Thoracic aorta (tissue), 2 donors: ENCODE results near the gene NPPA. TPM values are rescaled to one million over a fixed set of nuclear protein-coding genes. Genes with fewer than 3 reads are reported as not detected.

Source experiments
- ATAC-seq: fragments of 150-250 bp; one replicate; pipeline ENCODE4 v1.8.0; 2017; ENCODE audit warnings: low read depth; ENCODE audit not compliant: insufficient number of reproducible peaks, low FRiP score
- DNase-seq: peaks from one replicate; pipeline ENCODE4 v3.0.0-alpha.2; 2020; ENCODE audit warnings: low spot score
- H3K27ac ChIP-seq, 2 donors: fragments of 200-600 bp; sonication (generic); 1 replicate in 1 of 2; 2 replicates in 1 of 2; pipeline ENCODE4 v1.5.1; 2016; ENCODE audit warnings: mild to moderate bottlenecking in 2 of 2, moderate library complexity in 2 of 2
- H3K27me3 ChIP-seq: fragments of 200-600 bp; sonication (generic); replicated peaks from 2 replicates; pipeline ENCODE4 v1.6.0; 2016; ENCODE audit warnings: mild to moderate bottlenecking; ENCODE audit not compliant: insufficient read depth
- H3K36me3 ChIP-seq: fragments of 200-600 bp; sonication (generic); one replicate; pipeline ENCODE4 v1.5.1; 2016
- H3K4me1 ChIP-seq, 2 donors: fragments of 200-600 bp; sonication (generic); 1 replicate in 1 of 2; 2 replicates in 1 of 2; pipeline versions ENCODE4 v1.5.1 to v1.6.0; 2016; ENCODE audit warnings: low read depth in 2 of 2, mild to moderate bottlenecking in 1 of 2; ENCODE audit not compliant: control insufficient read depth in 1 of 2
- H3K4me3 ChIP-seq: fragments of 200-600 bp; sonication (generic); 2 replicates; pipeline ENCODE4 v1.5.1; 2016; ENCODE audit warnings: mild to moderate bottlenecking
- H3K9me3 ChIP-seq: fragments of 200-600 bp; sonication (generic); 2 replicates; pipeline ENCODE4 v1.5.1; 2016
- total RNA-seq, 2 donors: library from RNA; depleted of rRNA; stranded (reverse); fragments of >200 nt; gene quantifications; one replicate each; pipeline versions ENCODE4 v1.1.0 to v1.2.3, GENCODE V29; 2016
- TF ChIP-seq, protein P1 (sequence below): fragments of 200-600 bp; sonication (generic); IDR thresholded peaks from one replicate; pipeline ENCODE4 v1.5.1; 2019; ENCODE audit warnings: antibody characterized with exemption

Gene NPPA
- total RNA-seq, 2 donors from 2014 or later, result not detected

DNA sequence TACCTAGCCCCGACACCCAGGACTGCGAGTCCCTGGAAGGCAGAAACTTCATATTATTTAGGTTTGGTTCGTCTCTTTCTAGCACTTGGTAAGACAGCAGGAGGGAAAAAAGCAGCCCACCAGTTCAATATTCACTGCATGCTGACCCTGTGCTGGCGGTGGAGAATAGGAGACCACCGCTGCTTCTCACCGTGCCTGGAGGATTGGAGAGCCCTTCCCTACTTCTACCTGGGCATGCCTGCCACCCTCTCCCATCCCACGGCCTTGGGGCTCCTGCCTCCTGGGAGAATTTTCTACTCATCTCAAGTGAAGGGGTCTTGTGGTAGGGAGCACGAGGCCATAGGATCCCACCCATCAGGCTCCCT is 47.2 kb downstream of the NPPA start:
- TF ChIP-seq, protein P1, sequence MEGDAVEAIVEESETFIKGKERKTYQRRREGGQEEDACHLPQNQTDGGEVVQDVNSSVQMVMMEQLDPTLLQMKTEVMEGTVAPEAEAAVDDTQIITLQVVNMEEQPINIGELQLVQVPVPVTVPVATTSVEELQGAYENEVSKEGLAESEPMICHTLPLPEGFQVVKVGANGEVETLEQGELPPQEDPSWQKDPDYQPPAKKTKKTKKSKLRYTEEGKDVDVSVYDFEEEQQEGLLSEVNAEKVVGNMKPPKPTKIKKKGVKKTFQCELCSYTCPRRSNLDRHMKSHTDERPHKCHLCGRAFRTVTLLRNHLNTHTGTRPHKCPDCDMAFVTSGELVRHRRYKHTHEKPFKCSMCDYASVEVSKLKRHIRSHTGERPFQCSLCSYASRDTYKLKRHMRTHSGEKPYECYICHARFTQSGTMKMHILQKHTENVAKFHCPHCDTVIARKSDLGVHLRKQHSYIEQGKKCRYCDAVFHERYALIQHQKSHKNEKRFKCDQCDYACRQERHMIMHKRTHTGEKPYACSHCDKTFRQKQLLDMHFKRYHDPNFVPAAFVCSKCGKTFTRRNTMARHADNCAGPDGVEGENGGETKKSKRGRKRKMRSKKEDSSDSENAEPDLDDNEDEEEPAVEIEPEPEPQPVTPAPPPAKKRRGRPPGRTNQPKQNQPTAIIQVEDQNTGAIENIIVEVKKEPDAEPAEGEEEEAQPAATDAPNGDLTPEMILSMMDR, result no peak
- ATAC-seq (no peak), DNase-seq (no peak)
- Histone ChIP-seq H3K36me3 (peaks cover 23% of the 10 kb centered on the region), H3K27me3 (no peaks in the 10 kb centered on the region), H3K4me3 (no peak overlapping the region), H3K9me3 (no peaks in the 10 kb centered on the region), H3K27ac (peak overlapping the region in 1 of 2 donors; percentile 24), H3K4me1 (peaks cover 35 to 76% of the 10 kb centered on the region in 2 donors)

DNA sequence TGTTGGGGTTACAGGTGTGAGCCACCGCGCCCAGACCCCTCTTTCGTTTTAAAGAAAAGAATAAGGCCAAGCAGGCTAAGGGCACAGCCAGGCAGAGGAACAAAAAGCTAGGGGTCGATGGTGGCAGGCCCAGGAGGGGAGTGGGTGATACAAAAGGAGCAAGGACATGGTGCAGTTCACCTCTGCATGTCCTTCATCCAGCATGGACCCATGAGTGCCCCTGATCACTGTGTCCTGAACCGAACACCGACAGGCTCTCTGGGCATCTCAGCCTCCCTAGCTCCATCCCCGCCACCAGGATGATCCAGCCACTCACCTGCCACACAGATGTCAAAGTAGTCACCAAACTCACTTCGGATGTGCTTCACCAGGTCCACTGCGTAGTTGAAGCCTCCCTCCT is 47.7 kb downstream of the NPPA start:
- DNase-seq (no peak), ATAC-seq (no peak)
- Histone ChIP-seq H3K4me3 (no peak overlapping the region), H3K4me1 (peaks cover 34 to 74% of the 10 kb centered on the region in 2 donors), H3K36me3 (peaks cover 28% of the 10 kb centered on the region), H3K9me3 (no peaks in the 10 kb centered on the region), H3K27me3 (no peaks in the 10 kb centered on the region), H3K27ac (peak overlapping the region in 1 of 2 donors; percentile 24)
- TF ChIP-seq, protein P1, result no peak

DNA sequence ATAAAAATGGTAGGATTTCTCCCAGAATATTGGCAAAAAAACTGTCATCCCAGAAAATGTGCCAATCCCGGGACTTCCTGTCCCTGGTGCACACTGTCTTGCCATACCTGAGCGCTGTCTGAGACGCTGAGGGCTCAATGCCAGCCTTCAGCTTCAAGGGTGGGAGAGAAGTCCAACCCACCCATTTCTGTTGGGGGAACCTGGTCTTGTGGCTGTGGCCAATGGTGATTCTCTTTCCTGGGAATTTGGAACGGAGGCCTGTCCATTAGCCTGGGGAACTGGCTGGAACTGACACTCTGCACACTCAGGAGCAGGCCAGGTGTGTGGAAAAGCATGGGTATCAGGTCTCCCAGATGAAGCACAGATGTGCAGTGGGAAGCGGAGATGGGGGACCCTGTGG is 48.5 kb downstream of the NPPA start:
- H3K36me3 ChIP-seq, result peaks cover 36% of the 10 kb centered on the region
- no peak overlapping the region for H3K4me3 ChIP-seq
- H3K9me3 ChIP-seq, result no peaks in the 10 kb centered on the region
- DNase-seq (no peak), ATAC-seq (no peak)
- H3K27me3 ChIP-seq, result no peaks in the 10 kb centered on the region
- TF ChIP-seq, protein P1, result no peak
- H3K4me1 ChIP-seq, result peaks cover 26 to 66% of the 10 kb centered on the region in 2 donors
- H3K27ac ChIP-seq, result peak overlapping the region; percentile 53 to 92

DNA sequence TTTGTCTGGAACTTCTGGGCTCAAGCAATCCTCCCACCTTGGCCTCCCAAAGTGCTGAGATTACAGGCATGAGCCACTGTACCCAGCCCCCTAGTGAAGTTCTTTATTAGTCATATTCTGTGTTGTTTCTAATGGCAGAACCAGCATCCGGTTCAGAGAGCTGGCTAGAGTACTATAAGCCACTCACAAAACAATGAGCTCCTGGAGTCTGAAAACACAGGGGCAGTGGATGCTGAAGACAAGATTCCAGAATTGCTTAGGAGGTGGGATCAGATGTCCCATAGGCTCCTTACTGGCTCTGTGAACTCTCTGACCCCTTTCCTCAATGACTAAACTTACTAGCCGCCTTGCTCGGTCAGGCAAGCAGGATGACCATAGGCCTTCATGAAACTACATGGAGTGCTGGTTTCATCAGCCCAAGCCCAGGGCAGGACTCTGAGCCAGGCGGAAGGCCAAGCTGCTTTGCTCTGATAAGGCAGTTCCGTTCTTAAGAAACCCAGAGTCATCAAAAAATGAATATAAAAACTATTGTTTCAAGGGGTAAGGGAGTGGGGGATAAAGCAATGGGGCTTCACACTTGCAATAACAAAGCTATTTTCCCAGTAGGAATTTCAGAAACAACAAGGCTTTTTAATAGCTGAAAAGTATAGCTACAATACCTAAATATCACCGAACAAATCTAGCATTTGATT is 49.9 kb downstream of the NPPA start:
- H3K36me3 ChIP-seq, result peaks cover 43% of the 10 kb centered on the region
- H3K27ac ChIP-seq, result peak overlapping the region; percentile 92 to 93
- DNase-seq (peak; percentile 73), ATAC-seq (peak; percentile 81)
- peaks cover 21 to 54% of the 10 kb centered on the region in 2 donors for H3K4me1 ChIP-seq
- no peak overlapping the region for H3K4me3 ChIP-seq
- H3K27me3 ChIP-seq, result no peaks in the 10 kb centered on the region
- TF ChIP-seq, protein P1, result no peak
- H3K9me3 ChIP-seq, result no peaks in the 10 kb centered on the region

DNA sequence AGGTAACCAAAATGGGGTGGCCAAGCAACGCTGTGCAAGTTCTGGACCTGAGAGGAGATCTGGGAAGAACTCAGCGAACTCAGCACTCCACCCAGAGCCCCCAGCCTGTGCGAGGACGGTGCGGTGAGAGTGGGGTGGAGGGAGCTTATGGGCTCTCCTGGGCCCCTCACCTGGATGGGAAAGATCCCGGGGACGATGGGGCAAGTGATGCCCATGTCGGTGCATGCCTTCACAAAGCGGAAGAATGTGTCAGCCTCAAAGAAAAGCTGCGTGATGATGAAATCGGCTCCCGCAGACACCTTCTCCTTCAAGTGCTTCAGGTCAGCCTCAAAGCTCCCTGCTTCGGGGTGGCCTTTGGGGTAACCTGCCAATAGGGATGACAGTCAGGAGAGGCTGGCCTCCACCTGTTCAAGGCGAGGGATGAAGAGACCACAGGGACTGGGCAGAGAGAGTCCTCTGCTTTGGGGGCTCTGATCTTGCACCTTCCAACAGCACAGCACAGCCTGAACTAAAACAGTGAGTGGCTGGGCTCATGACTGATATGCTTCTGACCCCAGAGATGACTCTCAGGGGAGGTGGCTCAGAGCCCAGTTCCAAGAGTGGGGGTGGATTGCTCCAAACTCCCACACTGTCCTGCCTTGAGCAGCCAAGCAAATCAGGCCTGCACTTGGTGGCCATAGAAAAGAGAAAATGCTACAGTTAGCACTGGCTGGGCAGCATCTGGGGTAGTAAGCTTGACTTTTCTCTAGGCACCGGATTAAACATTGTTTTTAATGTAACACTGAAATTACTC is 51.4 kb downstream of the NPPA start:
- peaks cover 23 to 48% of the 10 kb centered on the region in 2 donors for H3K4me1 ChIP-seq
- H3K36me3 ChIP-seq, result peaks cover 43% of the 10 kb centered on the region
- DNase-seq, result no peak
- no peak for ATAC-seq
- H3K9me3 ChIP-seq, result no peaks in the 10 kb centered on the region
- peak overlapping the region; percentile 92 to 93 for H3K27ac ChIP-seq
- H3K4me3 ChIP-seq, result no peak overlapping the region
- TF ChIP-seq, protein P1, result no peak
- H3K27me3 ChIP-seq, result no peaks in the 10 kb centered on the region
